NCI-H774 (cell line): ENCODE data around the gene EBNA1BP2.
"Not testable (repeated sequence)": the region's sequence is repeated elsewhere in the genome, so short reads cannot be mapped to it uniquely, and the experiment has no call there.

Experiments used
- DNase-seq: peaks from one replicate; lab custom pipeline; 2025; lab: John Stamatoyannopoulos, UW

EBNA1BP2 gene, protein sequence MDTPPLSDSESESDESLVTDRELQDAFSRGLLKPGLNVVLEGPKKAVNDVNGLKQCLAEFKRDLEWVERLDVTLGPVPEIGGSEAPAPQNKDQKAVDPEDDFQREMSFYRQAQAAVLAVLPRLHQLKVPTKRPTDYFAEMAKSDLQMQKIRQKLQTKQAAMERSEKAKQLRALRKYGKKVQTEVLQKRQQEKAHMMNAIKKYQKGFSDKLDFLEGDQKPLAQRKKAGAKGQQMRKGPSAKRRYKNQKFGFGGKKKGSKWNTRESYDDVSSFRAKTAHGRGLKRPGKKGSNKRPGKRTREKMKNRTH

DNA sequence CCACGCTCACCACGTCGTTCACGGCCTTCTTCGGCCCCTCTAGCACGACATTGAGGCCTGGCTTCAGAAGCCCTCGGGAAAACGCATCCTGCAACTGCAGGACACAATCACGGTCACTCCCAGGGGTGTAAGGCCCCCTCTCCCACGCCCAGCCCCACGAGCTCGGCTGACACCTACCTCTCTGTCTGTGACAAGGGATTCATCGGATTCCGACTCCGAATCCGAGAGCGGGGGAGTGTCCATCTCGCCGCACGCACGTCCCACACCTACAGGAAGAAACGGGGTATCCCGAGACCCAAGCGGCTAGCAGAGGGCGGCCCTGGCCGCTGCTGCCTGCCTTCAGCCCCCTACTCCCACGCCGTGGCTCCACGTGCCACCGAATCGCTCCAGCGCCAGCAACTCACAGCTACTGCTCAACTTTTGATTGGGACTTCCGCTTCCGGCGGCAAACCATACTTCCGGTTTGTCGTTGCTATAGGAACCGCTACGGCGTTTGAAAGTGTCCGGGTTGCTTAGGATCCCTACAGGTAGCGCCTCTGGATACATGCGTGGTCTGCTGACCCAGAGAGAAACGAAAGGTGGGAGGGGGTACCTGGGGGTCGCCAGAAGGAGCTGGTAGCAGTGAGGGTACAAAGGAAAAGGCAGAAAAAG is at the start of gene EBNA1BP2, which contains the start of gene CFAP57:
Gene EBNA1BP2 (minus strand): TSS at position 415 of the 651 bp plus-strand sequence. CDS start 172 bp downstream, at position 243.
Gene CFAP57 (plus strand): TSS at position 455 of the 651 bp plus-strand sequence. CDS start 424 bp downstream, outside the sequence.
- DNase-seq: peak; percentile 96

DNA sequence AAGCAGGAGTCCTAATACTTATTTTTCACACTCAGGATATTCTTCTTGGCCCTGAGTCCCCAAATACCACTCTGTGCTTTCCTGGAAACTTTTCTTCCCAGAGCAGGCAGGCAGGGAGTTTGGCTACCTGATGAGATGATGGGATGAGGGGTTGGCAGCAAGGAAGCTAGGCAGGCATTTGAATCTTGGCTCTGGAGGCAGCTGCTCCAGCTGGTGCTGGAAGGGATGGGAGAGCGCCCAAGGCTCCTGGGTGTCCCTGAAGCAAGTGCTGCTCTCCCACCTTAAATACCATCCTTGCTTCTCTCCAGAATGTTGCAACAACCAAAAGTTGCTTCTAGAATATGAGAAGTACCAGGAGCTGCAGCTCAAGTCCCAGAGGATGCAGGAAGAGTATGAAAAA is 49.7 kb upstream of the EBNA1BP2 start:
- no peak for DNase-seq

DNA sequence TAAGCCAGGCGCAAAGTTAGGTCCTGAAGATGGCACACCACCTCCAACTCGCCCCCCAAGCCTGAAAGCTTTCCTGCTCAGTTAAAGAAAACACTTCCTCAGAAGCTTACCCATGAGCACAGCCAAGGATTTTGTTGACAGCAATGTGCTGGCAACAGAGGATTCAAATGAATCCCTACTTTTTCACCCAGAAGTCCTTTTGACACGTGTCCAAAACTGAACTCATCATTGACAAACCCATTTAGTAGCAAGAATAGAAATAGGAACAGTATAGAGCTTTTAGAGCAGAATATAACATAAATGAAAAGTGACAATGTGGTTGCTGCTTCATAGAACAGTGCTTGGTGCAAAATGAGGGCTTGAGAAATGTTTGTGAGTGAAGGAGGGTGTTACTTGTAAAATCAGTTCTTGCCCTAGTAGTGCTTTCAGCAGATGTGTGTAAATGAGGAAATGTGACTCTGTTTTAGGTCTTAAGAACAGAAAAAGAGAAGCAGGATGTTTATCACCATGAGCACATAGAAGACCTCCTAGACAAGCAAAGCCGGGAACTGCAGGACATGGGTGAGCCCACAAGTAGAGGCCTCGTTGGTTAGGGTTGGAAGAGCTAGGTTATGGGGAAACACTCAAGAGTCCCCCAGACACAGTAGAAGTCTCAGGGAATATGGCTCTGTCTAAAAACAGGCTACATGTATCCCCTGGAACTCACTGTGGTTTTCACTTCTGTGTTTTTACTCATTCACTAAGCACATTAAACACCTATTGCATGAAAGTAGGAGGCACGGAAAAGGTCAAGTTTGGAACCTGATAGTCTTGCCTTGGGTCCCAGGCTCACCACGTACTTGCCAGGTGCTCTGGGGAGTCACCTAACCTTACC is 49.1 kb upstream of the EBNA1BP2 start:
- DNase-seq: no peak

DNA sequence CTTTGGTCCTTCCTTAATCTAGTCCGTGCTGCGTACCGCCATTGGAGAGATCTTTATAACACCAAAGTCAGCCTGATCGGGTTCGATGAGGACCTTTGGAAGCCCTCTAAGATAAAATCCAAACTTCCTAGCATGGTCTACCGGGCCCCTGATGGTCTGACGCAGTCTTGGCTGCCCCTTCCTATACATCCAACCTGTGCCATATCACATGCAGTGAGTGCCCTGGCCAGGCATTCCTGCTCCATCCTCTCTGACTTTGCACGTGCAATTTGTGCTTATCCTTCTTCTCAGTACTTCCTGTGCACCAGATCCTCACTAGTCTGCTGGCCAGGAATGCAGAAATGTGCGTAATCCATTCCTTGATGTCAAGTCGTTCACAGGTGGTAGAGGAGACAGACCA is 45.7 kb upstream of the EBNA1BP2 start:
- DNase-seq: no peak

DNA sequence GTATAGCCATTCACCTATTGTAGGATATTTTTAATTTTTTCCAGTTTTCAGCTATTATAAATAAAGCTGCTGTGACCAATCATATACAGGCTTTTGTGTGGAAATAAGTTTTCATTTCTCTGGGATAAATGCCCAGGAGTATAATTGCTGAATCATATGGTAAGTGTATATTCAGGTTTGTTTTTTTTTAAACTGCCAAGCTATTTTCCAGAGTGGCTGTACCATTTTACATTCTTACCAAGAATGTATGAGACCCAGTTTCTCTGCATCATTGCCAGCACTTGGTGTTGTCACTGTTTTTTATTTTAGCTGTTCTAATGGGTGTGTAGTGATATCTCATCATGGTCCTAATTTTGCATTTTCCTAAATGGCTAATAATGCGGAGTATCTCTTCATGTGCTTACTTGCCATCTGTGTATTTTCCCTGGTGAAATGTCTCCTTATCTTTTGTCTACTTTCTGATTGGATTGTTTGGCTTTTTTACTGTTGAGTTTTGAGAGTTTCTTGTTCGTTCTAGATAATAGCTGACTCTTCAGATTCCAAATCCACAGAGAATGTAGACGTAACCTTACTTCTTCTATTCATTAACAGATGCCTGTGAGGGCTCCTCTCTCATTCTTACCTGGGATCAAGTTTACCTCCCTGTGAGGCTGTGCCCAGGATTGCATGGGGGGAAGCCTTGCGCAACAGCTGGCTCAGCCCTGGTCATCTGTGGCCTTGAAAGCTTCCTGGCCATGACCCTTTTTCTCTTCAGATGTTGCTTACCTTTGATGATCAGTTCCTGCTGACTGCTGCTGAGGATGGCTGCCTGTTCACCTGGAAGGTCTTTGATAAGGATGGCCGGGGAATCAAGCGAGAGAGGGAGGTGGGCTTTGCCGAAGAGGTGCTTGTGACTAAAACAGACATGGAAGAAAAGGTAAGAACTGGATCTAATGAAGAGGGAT is 42.7 kb upstream of the EBNA1BP2 start:
- DNase-seq: no peak

DNA sequence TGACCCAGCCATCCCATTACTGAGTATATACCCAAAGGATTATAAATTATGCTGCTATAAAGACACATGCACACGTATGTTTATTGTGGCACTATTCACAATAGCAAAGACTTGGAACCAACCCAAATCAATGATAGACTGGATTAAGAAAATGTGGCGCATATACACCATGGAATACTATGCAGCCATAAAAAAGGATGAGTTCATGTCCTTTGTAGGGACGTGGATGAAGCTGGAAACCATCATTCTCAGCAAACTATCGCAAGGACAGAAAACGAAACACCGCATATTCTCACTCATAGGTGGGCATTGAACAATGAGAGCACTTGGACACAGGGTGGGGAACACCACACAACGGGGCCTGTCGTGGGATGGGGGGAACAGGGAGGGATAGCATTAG is 36.2 kb upstream of the EBNA1BP2 start:
- DNase-seq: not testable (repeated sequence)

DNA sequence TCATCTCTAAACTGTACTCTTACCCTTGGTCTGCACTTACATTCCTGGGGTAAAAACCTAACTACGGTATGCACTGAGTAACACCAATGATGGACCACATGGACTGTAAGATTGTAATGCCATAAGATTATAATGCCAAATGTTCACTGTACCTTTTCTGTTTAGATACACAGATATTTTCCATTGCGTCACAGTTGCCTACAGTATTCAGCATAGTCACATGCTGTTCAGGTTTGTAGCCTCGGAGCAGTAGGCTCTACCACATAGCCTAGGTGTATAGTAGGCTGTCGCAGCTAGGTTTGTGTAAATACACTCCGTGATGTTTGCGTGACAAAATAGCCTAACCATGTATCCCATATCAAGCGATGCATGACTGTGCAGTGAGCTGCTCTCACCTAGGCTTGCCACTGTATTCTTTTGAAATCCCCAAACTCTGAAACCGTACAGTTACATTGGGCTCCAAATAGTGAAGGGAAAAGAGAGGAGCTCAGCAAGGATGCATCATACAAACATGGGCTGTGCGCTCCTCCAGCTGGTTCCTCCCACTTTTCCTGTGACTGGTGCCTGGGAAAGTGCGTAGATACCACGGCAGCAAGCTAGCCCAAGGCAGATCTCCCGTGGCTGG is 35.3 kb upstream of the EBNA1BP2 start:
- DNase-seq: no peak

DNA sequence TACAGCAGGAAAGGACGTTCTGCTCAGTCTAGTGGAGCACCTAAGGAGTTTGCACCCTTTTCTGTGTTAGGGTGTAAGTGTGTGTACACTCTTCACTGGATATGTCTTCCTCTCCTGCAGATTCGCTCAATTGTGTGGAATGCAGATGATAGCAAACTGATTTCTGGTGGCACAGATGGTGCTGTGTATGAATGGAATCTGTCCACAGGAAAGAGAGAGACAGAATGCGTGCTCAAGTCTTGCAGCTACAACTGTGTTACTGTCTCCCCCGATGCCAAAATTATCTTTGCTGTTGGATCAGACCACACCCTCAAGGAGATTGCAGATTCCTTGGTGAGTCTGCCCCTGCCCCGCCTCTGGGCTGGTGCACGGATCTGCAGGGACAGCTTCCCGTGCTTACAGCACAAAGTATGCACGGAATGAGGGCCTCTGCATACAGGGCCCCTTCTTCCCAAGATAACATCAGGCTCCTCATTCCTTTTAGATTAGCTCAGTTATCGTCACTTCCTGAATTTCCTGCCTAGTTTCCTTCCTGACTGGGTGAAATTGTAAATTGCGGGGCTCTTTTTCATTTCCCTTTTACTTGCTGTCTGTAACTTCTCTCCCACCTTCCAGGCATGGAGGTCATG is 34.6 kb upstream of the EBNA1BP2 start:
- DNase-seq: no peak

DNA sequence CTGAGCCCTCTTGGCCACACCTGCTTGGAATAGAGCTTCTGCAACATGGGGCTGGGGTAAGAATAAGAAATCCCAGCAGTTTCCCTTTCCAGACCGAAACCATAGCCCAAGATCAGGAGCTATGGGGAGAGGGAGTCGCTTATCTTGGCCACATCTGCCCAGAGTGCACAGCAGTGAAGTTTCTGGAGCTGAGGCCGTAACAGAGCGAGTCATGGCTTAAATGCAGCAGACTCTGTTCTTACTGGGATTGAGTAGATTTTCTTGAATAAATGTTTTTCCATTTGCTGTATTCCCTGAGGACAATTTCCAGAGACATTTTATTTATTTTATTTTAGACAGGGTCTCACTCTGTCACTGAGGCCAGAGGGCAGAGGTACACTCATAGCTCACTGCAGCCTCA is 33.6 kb upstream of the EBNA1BP2 start:
- DNase-seq: no peak

DNA sequence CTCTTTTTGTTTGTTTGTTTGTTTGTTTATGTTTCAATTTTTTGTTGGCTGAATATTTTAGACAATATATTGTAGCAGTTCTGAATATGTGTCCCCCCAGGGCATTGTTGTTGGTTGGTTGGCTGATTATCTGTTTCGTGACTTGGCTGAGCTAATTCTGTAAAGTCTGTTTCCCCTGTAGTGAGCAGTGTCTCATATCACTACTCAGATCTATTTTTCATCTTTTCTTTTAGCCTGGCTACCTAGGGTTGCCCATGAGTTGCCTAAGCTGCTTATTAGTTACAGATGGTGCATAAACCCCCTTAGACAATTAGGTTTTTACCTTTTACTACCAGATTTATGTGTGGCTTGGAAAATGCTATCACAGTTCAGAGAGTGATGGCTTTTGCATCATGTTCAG is 32.3 kb upstream of the EBNA1BP2 start:
- no peak for DNase-seq

DNA sequence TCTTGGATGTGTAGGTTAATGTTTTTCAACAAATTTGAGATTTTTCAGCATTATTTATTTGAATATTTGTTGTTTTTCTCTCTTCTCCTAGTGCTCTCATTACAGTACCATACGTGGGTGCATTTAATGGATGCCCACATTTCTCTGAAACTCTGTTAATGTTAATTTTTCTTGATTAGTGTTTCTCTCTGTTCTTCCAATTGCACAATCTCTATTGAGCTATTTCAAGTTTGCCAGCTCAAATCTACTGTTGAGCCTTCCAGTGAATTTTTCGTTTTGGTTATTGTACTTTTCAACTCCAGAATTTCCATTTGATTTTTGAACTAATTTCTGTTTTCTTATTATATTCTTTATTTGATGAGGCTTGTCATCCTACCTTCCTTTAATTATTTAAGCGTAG is 31.8 kb upstream of the EBNA1BP2 start:
- DNase-seq: no peak

DNA sequence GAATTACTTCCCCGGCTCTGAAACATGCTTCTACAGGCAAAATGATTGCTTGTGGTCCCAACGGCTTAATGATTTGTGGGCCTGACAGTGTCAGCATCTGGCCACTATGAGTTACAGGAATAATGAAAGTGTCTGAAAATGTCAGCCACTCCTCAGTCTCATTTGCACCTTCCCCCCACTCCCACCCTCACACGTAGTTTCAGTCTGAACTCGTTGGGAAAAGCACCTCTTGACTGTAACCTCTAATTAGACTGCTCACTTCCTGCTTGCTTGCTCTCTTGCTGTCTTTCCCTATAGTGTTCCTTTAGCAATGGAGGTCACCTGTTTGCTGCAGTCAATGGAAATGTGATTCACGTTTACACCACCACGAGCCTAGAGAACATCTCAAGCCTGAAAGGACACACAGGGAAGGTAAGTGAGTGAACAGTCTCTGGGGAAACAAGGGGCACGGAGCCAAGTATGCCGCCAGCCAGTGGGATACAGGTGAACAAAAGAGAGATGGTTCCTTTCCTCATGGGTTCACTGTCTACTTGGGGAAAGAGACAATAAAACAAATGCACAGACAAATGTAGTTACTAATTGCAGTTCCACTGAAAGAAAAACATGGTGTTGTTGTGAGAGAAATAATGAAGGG is 27.1 kb upstream of the EBNA1BP2 start:
- DNase-seq: peak; percentile 77

DNA sequence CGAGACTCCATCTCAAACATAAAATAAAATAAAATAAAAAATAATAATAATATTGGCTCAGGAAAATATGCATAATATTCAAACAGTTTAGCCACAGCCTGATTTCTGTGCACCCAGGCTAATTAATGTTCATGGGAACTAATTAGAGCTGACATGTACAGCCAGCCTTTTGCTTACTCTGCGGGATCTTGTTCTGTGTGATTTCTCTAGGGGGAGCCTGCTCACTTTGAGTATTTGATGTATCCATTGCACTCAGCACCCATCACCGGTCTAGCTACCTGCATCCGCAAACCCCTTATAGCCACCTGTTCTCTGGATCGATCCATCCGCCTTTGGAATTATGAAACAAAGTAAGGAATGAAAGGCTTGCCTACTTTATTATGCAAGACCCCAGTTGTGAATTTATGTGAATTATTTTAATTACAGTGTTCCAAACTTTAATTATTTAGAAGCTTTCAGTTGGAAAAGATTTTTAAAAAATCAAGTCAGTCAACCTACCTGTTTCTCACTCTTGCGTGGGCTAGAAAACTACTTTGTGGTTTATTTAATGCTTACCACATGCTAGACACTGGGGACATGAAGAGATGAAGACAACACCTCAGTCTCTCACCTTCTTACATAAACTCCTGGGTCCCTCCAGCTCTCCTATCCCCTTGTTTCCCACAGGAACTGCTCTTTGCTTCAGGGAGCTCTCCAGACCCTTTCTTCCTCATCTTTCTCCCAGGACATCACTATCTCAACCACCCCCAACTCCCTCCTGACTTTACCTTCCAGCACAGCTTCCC is 25.4 kb upstream of the EBNA1BP2 start:
- DNase-seq: no peak

DNA sequence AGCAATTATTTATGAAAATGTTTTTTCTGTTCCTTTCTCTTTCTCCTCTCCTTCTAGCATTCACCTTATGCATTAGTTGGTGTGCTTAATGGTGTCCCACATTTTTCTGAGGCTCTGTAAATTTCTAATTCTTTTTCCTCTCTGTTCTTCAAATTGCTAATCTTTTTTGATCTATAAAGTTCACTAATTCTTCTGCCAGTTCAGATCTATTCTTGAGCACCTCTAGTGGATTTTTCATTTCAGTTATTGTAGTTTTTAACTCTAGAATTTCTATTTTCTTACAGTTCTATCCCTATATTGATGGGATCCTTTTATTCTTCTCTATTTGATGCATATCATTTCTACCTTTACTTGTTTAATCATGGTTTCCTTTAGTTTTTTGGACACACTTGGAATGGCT is 22.4 kb upstream of the EBNA1BP2 start:
- no peak for DNase-seq

DNA sequence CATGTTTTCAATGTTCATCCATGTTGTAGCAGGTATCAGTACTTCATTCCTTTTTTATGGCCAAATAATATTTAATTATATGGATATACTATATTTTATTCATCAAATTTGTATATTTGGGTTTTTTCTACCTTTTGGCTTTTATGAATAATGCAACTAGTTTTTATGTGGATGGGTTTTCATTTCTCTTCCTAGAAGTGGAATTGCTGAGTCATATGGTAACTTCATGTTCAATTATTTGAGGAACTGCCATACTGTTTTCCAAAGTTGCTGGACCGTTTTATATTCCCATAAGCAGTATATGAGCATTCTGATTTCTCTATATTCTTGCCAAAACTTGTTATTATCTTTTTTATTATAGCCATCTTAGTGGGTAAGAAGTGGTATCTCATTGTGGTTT is 16.0 kb upstream of the EBNA1BP2 start:
- no peak for DNase-seq

DNA sequence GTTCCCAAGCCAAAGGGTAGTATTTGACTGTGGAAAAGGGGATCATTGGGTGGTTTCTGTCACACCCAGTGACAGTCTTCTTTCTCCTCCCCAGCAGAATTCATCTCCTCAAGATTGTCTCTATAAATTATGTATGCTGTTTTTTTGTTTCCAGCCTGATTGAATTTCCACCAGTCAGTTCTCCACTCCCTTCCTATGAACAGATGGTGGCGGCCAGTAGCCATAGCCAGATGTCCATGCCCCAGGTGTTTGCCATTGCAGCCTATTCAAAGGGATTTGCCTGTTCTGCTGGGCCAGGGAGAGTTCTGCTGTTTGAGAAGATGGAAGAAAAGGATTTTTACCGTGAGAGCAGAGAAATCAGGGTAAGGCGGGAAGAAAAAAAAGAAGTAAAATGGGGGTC is 12.9 kb upstream of the EBNA1BP2 start:
- DNase-seq: no peak

DNA sequence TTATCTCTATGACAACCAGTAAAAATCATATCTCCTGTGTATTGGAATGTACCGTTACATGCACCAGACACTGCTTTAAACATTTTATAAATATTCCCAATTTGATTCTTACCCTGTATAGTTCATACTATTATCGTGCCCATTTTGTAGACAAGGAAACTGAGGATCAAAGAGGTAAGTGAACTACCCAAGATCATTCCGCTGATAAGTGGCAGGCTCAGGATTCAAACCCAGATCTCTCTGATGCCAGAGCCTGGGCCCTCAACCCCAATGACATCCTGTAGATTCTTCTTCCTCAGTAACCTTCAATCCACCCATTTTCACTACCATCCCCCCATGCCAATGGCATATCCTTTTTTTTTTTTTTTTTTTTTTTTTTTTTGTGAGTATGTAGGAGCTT is 12.3 kb upstream of the EBNA1BP2 start:
- DNase-seq: no peak

DNA sequence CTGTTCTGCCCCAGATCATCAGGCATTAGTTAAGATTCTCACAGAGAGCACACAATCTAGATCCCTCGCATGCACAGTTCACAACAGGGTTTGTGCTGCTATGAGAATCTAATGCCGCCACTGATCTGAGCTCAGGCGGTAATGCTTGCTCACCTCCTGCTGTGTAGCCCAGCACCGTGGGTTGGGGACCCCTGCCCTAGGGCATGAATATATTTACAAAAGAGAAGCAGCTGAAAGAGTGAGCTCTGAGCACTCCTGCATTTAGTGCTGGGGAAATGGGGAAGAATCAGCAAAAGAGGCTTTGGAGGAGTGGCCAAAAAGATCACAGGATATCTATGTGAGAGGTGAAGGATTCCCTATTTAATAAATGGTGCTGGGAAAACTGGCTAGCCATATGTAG is 5.6 kb upstream of the EBNA1BP2 start:
- no peak for DNase-seq

DNA sequence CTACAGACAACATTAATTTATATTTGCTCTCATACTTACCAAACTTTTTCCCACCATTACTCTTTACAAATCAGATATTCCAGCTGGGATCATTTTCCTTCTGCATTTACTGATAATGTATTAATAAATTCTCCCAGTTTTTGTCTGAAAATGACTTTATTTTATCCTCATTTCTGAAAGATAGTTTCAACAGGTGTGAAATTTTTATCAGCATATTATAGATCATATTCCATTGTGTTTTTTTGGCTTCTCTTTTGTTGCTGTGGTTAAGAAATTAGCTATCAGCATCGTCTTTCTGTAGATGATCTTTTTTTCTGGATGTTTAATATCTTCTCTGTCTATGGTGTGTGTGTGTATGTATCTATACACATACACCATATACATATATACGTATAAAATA is 2.8 kb upstream of the EBNA1BP2 start:
- no peak for DNase-seq
